Testis (tissue), 2 donors: ENCODE data around the gene RET.

ENCODE experiments used
- CTCF ChIP-seq, 3 experiments: fragments of 450-650 bp in 2 of 3; fragments of 200-600 bp in 1 of 3; sonication (generic) in 1 of 3; IDR thresholded peaks; one replicate each; pipeline ENCODE4 v1.5.1; 2016 to 2019; ENCODE audit warnings: antibody characterized with exemption in 3 of 3, mild to moderate bottlenecking in 2 of 3, moderate library complexity in 1 of 3
- POLR2A ChIP-seq: fragments of 450-650 bp; IDR thresholded peaks from one replicate; pipeline ENCODE4 v1.6.1; 2017; ENCODE audit warnings: antibody characterized with exemption, mild to moderate bottlenecking, moderate library complexity

- no peak for TF ChIP-seq CTCF (IDR thresholded peaks at IDR 0.05)
- TF ChIP-seq POLR2A: no peak
Measured at GRCh38 chr10:43094085-43094484, 17.2 kb downstream of the RET start.
